HCT116 (cell line): Measurements from ENCODE around the gene OR8A1. TPM values are rescaled to one million over a fixed set of nuclear protein-coding genes. Genes with fewer than 3 reads are reported as not detected.
"Not testable (repeated sequence)": the region's sequence is repeated elsewhere in the genome, so short reads cannot be mapped to it uniquely, and the experiment has no call there.

ENCODE experiments used
- ATAC-seq: fragments of 200-7000 bp; cut with Tn5 transposase; 2 replicates; pipeline ENCODE4 v1.9.1; 2020; ENCODE audit warnings: mild to moderate bottlenecking, moderate library complexity
- BruUV-seq: library from RNA; stranded (reverse); fragments of 400-500 nt; replicated peaks from 2 replicates; lab custom pipeline; 2021; lab: Mats Ljungman, UMichigan
- CTCF ChIA-PET: fragments of 300-600 bp; sonication (Branson Sonifier 250); formaldehyde crosslinking; loops from one replicate; lab custom pipeline; 2021; ENCODE audit warnings: antibody characterized with exemption; lab: Charles Lee
- POLR2A ChIA-PET: fragments of 300-600, 350-600 bp; sonication (Branson Sonifier 250); formaldehyde crosslinking; loops from one replicate; lab custom pipeline; 2021; ENCODE audit warnings: antibody characterized with exemption; lab: Charles Lee
- RAD21 ChIA-PET, 2 experiments: fragments of 300-600 bp; sonication (Branson Sonifier 250); formaldehyde crosslinking; loops; one replicate each; lab custom pipeline; 2023; ENCODE audit warnings: low total read pairs in 2 of 2; ENCODE audit not compliant: uncharacterized antibody in 2 of 2, unreplicated experiment in 2 of 2, low non-redundant PET in 1 of 2; lab: Charles Lee
- DNase-seq: peaks from one replicate; pipeline ENCODE4 v3.0.0-alpha.2; 2010; ENCODE audit warnings: low read depth, low spot score
- H2AFZ ChIP-seq: fragments of 200-600 bp; shearing (Covaris generic), sonication (generic); 2 replicates; pipeline ENCODE4 v1.6.1; 2017; ENCODE audit warnings: low read depth, mixed run types, mixed read lengths, antibody characterized with exemption, low read length; ENCODE audit not compliant: poor library complexity, severe bottlenecking
- H3K27ac ChIP-seq: 2 replicates; pipeline ENCODE4 v1.5.1; 2012; ENCODE audit warnings: low read depth, low read length
- H3K27me3 ChIP-seq: fragments of 200-600 bp; sonication (generic); 2 replicates; pipeline ENCODE4 v1.6.1; 2016; ENCODE audit warnings: mixed run types, low read length, mixed read lengths; ENCODE audit not compliant: insufficient read depth
- H3K36me3 ChIP-seq, 2 experiments: fragments of 200-500 bp in 1 of 2; fragments of 200-600 bp in 1 of 2; sonication (Bioruptor generic) in 1 of 2; sonication (generic) in 1 of 2; 2 replicates each; pipeline versions ENCODE4 v1.5.1 to v1.6.1; 2014 to 2016; ENCODE audit warnings: low read length in 2 of 2, inconsistent platforms in 1 of 2, mixed read lengths in 1 of 2, mixed run types in 1 of 2; ENCODE audit not compliant: insufficient read depth in 2 of 2, control insufficient read depth in 1 of 2
- H3K4me1 ChIP-seq, 2 experiments: fragments of 200-600 bp in 1 of 2; sonication (generic) in 1 of 2; 2 replicates each; pipeline versions ENCODE4 v1.5.1 to v1.6.1; 2012 to 2017; ENCODE audit warnings: low read length in 2 of 2, inconsistent platforms in 1 of 2, mild to moderate bottlenecking in 1 of 2, mixed read lengths in 1 of 2, mixed run types in 1 of 2, moderate library complexity in 1 of 2; ENCODE audit not compliant: insufficient read depth in 2 of 2, control insufficient read depth in 1 of 2
- H3K4me2 ChIP-seq: fragments of 200-600 bp; sonication (generic); 2 replicates; pipeline ENCODE4 v1.6.1; 2017; ENCODE audit warnings: mixed run types, low read length, mixed read lengths
- H3K4me3 ChIP-seq, 2 experiments: fragments of 200-600 bp in 1 of 2; sonication (generic) in 1 of 2; replicated peaks in 1 of 2; 2 replicates each; pipeline ENCODE4 v1.5.1; 2011 to 2016; ENCODE audit warnings: low read length in 2 of 2, control low read depth in 1 of 2, low read depth in 1 of 2, mild to moderate bottlenecking in 1 of 2, mixed read lengths in 1 of 2, mixed run types in 1 of 2
- H3K79me2 ChIP-seq: fragments of 200-600 bp; sonication (generic); 2 replicates; pipeline ENCODE4 v1.6.1; 2017; ENCODE audit warnings: mild to moderate bottlenecking, mixed run types, low read length, moderate library complexity, mixed read lengths; ENCODE audit not compliant: insufficient read depth
- H3K9ac ChIP-seq: fragments of 200-600 bp; sonication (generic); 2 replicates; pipeline ENCODE4 v1.6.1; 2016; ENCODE audit warnings: low read length, mixed read lengths
- H3K9me2 ChIP-seq: fragments of 200-600 bp; sonication (generic), shearing (Covaris generic); 2 replicates; pipeline ENCODE4 v1.6.1; 2017; ENCODE audit warnings: mixed run types, mild to moderate bottlenecking, moderate library complexity; ENCODE audit not compliant: insufficient read depth
- H3K9me3 ChIP-seq, 2 experiments: fragments of 200-500 bp in 1 of 2; fragments of 200-600 bp in 1 of 2; sonication (Bioruptor generic) in 1 of 2; sonication (generic) in 1 of 2; 2 replicates each; pipeline ENCODE4 v1.6.1; 2014 to 2017; ENCODE audit warnings: low read length in 2 of 2, mixed read lengths in 2 of 2, inconsistent platforms in 1 of 2, low read depth in 1 of 2, mild to moderate bottlenecking in 1 of 2, mixed run types in 1 of 2, moderate library complexity in 1 of 2; ENCODE audit not compliant: control insufficient read depth in 1 of 2, insufficient read depth in 1 of 2
- H4K20me1 ChIP-seq: fragments of 200-600 bp; sonication (generic), shearing (Covaris generic); 2 replicates; pipeline ENCODE4 v1.6.1; 2017; ENCODE audit warnings: mixed run types, mild to moderate bottlenecking, moderate library complexity; ENCODE audit not compliant: insufficient read depth
- ELF1 ChIP-seq: IDR thresholded peaks from 2 replicates; pipeline ENCODE4 v1.6.1; 2012; ENCODE audit warnings: low read depth, borderline replicate concordance
- EZH2phosphoT487 ChIP-seq: fragments of 200-600 bp; IDR thresholded peaks from 2 replicates; pipeline ENCODE4 v1.6.1; 2018; ENCODE audit warnings: antibody characterized with exemption, borderline replicate concordance
- FOSL1 ChIP-seq: IDR thresholded peaks from 2 replicates; pipeline ENCODE4 v1.6.1; 2012; ENCODE audit warnings: low read depth
- POLR2AphosphoS5 ChIP-seq: IDR thresholded peaks from 2 replicates; pipeline ENCODE4 v1.6.1; 2011; ENCODE audit warnings: mild to moderate bottlenecking, low read depth, low read length, moderate library complexity
- SIN3A ChIP-seq: IDR thresholded peaks from 2 replicates; pipeline ENCODE4 v1.6.1; 2012; ENCODE audit warnings: low read depth
- intact Hi-C: fragments of 100-400 bp; cut with micrococcal nuclease; formaldehyde crosslinking; loops from 2 replicates; pipeline ENCODE4 v1.10.0; 2022
- total RNA-seq: library from RNA; stranded (reverse); gene quantifications from one replicate; pipeline ENCODE4 v1.2.1, GENCODE V29; 2021; ENCODE audit not compliant: unreplicated experiment

OR8A1 gene
- total RNA-seq, 1 experiment from 2014 or later, result not detected

- Histone ChIP-seq H3K79me2 (no peaks in the 10 kb centered on the region), H2AFZ (no peak overlapping the region), H3K4me3 (no peak overlapping the region), H3K9me2 (no peaks in the 10 kb centered on the region), H3K36me3 (no peaks in the 10 kb centered on the region), H3K9me3 (no peaks in the 10 kb centered on the region), H4K20me1 (no peaks in the 10 kb centered on the region), H3K4me2 (no peak overlapping the region), H3K9ac (no peak overlapping the region), H3K27ac (no peak overlapping the region), H3K27me3 (peaks cover 19% of the 10 kb centered on the region), H3K4me1 (no peaks in the 10 kb centered on the region)
- RAD21 ChIA-PET, result no interaction called here
- POLR2A ChIA-PET, result no interaction called here
- BruUV-seq, result no TSS peak
- CTCF ChIA-PET, result no interaction called here
- TF ChIP-seq ELF1 (no peak), FOSL1 (no peak), EZH2phosphoT487 (no peak), POLR2AphosphoS5 (no peak), SIN3A (no peak)
- peak; percentile 3 for DNase-seq
- intact Hi-C loops, result no loop called here
- ATAC-seq, result no peak; the same call in 1 of the 2 replicates
Measured at GRCh38 chr11:124602193-124602592, 32.4 kb downstream of the OR8A1 start.

- BruUV-seq, DNase-seq, RAD21 ChIA-PET, ATAC-seq, H3K4me2 ChIP-seq, H2AFZ ChIP-seq, H3K4me1 ChIP-seq, H3K4me3 ChIP-seq, H4K20me1 ChIP-seq, CTCF ChIA-PET, POLR2A ChIA-PET, H3K9me2 ChIP-seq, H3K9me3 ChIP-seq, H3K27ac ChIP-seq, H3K9ac ChIP-seq, H3K79me2 ChIP-seq, H3K36me3 ChIP-seq, intact Hi-C loops: not testable (repeated sequence)
- H3K27me3 ChIP-seq, result peaks cover 14% of the 10 kb centered on the region
Measured at GRCh38 chr11:124602723-124603122, 32.9 kb downstream of the OR8A1 start.
